ENCODE data around the gene DNAJC16. TPM values are rescaled to one million over a fixed set of nuclear protein-coding genes. Genes with fewer than 3 reads are reported as not detected.
"Not testable (repeated sequence)": the region's sequence is repeated elsewhere in the genome, so short reads cannot be mapped to it uniquely, and the experiment has no call there.

The DNAJC16 gene
- total and polyA plus RNA-seq, 4 experiments from 2014 or later = 5.1 to 31.0 (median 18.9) TPM

DNA sequence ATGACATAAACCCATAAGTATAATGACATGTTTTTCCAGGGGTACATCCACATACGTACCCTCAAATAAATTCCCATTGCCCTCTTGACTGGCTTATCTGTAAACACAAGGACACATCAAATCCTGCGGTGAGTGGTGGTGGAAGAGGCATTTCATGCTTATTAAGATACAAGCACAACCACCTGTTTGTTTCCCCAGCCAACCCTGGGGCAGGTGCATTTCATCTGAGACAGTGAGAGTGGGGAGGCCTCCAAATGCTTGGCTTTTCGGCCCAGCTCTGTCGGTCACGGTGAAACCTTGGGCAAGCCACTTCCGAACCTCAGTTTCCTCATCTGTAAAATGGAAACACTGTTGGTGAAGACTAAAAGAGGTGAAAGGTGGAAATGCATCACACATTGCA is 42.2 kb upstream of the DNAJC16 start:
- H3K4me1 ChIP-seq (ENCODE audit: insufficient read depth, low read length); H3K27ac ChIP-seq (ENCODE audit: low read depth, low read length); POLR2A ChIA-PET (ENCODE audit: partially characterized antibody); CTCF ChIA-PET (ENCODE audit: partially characterized antibody); intact Hi-C loops (cut with micrococcal nuclease); H3K4me3 ChIP-seq (ENCODE audit: low read length in 2 of 2); H3K27ac Mint-ChIP-seq; H3K27me3 Mint-ChIP-seq; H3K4me1 Mint-ChIP-seq; DNase-seq; H3K4me3 Mint-ChIP-seq; H3K9me3 Mint-ChIP-seq; H3K27me3 ChIP-seq (ENCODE audit: insufficient read depth, low read length); H3K9me3 ChIP-seq (ENCODE audit: control insufficient read depth in 1 of 2, low read length in 2 of 2); H3K36me3 ChIP-seq (ENCODE audit: insufficient read depth, low read length): not testable (repeated sequence)
- H3K36me3 Mint-ChIP-seq = peaks cover 11 to 26% of the 10 kb centered on the region in 2 donors

DNA sequence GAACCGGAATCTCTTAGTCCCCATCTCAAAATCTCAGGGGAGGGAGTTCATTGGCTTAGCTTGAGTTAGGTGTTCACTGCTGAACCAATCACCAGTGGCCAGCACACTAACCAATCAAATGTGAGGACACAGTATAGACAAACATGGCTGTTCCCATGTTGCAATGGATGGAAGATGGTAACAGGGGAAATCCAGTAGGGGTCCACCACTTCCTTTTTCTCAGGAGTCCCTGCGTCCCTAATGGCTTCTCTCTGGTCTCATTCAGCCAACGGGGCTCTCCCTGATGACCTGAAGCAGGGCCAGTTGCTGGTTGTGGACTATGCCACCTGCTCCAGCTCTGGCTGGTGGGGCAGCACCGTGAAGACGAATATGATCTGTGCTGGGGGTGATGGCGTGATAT is 41.0 kb upstream of the DNAJC16 start:
- no peak overlapping the region for H3K4me3 Mint-ChIP-seq
- CTCF ChIA-PET (ENCODE audit: partially characterized antibody) = no interaction called here
- peaks cover 14 to 33% of the 10 kb centered on the region in 2 donors for H3K36me3 Mint-ChIP-seq
- Histone ChIP-seq H3K9me3 (ENCODE audit: control insufficient read depth in 1 of 2, low read length in 2 of 2) (no peaks in the 10 kb centered on the region), H3K27ac (ENCODE audit: low read depth, low read length) (no peak overlapping the region), H3K4me3 (ENCODE audit: low read length in 2 of 2) (no peak overlapping the region), H3K36me3 (ENCODE audit: insufficient read depth, low read length) (no peaks in the 10 kb centered on the region), H3K4me1 (ENCODE audit: insufficient read depth, low read length) (no peaks in the 10 kb centered on the region), H3K27me3 (ENCODE audit: insufficient read depth, low read length) (no peaks in the 10 kb centered on the region)
- intact Hi-C loops (cut with micrococcal nuclease) = no loop called here
- DNase-seq = no peak
- peaks cover 0 to 2% (median 0%) of the 10 kb centered on the region in 8 donors for H3K9me3 Mint-ChIP-seq
- H3K4me1 Mint-ChIP-seq = no peaks in the 10 kb centered on the region
- POLR2A ChIA-PET (ENCODE audit: partially characterized antibody) = no interaction called here
- no peak overlapping the region for H3K27ac Mint-ChIP-seq
- H3K27me3 Mint-ChIP-seq = no peaks in the 10 kb centered on the region

DNA sequence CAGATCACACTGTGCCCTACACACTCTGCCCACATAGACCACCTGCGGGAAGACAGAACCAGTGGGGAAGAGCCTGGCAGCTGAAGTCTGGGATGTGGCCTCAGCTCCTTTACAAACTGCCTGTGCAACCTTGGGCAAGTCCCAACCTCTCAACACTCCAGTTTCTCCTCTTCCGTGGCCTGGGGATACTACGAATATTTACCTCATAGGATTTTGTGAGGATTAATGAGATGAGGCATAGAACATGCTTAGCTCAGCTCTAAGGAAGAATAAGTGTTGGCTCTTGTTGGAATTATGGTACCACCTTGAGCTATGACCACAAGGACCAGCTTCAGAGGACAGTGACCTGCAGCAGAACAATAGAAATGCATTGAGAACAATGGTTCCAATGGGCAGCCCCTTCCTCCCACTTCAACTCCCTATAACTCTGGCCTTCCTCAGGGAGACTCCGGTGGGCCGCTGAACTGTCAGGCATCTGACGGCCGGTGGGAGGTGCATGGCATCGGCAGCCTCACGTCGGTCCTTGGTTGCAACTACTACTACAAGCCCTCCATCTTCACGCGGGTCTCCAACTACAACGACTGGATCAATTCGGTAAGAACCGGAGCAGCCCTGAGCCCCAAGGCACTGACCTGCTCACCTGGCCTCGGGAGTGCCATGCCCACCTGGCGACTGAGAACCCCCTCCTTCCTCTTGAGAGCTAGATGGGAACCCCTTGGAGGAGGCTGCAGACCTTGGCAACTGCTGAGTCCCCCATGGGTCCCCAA is 39.6 kb upstream of the DNAJC16 start:
- POLR2A ChIA-PET (ENCODE audit: partially characterized antibody); H3K4me3 Mint-ChIP-seq; H3K9me3 ChIP-seq (ENCODE audit: control insufficient read depth in 1 of 2, low read length in 2 of 2); H3K27me3 ChIP-seq (ENCODE audit: insufficient read depth, low read length); H3K27ac ChIP-seq (ENCODE audit: low read depth, low read length); H3K4me1 Mint-ChIP-seq; H3K4me3 ChIP-seq (ENCODE audit: low read length in 2 of 2); H3K27me3 Mint-ChIP-seq; DNase-seq; intact Hi-C loops (cut with micrococcal nuclease); H3K36me3 ChIP-seq (ENCODE audit: insufficient read depth, low read length); H3K27ac Mint-ChIP-seq; H3K4me1 ChIP-seq (ENCODE audit: insufficient read depth, low read length); CTCF ChIA-PET (ENCODE audit: partially characterized antibody); H3K9me3 Mint-ChIP-seq: not testable (repeated sequence)
- peaks cover 18 to 42% of the 10 kb centered on the region in 2 donors for H3K36me3 Mint-ChIP-seq

DNA sequence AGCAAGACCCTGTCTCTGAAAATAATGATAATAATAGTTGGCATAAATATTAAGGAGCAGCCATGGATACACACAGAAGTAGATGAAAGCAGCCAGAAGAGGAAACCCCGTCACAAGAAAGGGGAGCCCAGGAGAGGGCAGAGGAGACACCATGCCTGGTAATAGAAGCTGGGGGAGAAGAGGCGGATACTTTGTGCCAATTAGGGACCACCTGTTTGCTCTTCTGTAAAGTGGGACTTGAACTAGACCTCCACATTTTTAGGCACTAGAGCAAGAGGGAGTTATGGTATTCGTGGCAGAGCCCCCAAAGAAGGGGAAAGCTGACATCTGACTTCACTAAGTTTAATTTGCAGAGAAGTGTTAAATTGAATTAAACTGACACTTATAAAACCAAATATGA is 38.3 kb upstream of the DNAJC16 start:
- Mint-ChIP-seq H3K4me1 (peaks cover 0 to 2% (median 0%) of the 10 kb centered on the region in 4 donors), H3K27ac (no peak overlapping the region), H3K4me3 (no peak overlapping the region), H3K36me3 (peaks cover 27 to 49% of the 10 kb centered on the region in 2 donors), H3K9me3 (peaks cover 0 to 2% (median 0%) of the 10 kb centered on the region in 8 donors), H3K27me3 (no peaks in the 10 kb centered on the region)
- Histone ChIP-seq H3K9me3 (ENCODE audit: control insufficient read depth in 1 of 2, low read length in 2 of 2) (no peaks in the 10 kb centered on the region), H3K27me3 (ENCODE audit: insufficient read depth, low read length) (no peaks in the 10 kb centered on the region), H3K4me3 (ENCODE audit: low read length in 2 of 2) (no peak overlapping the region), H3K27ac (ENCODE audit: low read depth, low read length) (no peak overlapping the region), H3K36me3 (ENCODE audit: insufficient read depth, low read length) (no peaks in the 10 kb centered on the region), H3K4me1 (ENCODE audit: insufficient read depth, low read length) (no peaks in the 10 kb centered on the region)
- intact Hi-C loops (cut with micrococcal nuclease) = no loop called here
- POLR2A ChIA-PET (ENCODE audit: partially characterized antibody) = no interaction called here
- CTCF ChIA-PET (ENCODE audit: partially characterized antibody) = no interaction called here
- DNase-seq = no peak

DNA sequence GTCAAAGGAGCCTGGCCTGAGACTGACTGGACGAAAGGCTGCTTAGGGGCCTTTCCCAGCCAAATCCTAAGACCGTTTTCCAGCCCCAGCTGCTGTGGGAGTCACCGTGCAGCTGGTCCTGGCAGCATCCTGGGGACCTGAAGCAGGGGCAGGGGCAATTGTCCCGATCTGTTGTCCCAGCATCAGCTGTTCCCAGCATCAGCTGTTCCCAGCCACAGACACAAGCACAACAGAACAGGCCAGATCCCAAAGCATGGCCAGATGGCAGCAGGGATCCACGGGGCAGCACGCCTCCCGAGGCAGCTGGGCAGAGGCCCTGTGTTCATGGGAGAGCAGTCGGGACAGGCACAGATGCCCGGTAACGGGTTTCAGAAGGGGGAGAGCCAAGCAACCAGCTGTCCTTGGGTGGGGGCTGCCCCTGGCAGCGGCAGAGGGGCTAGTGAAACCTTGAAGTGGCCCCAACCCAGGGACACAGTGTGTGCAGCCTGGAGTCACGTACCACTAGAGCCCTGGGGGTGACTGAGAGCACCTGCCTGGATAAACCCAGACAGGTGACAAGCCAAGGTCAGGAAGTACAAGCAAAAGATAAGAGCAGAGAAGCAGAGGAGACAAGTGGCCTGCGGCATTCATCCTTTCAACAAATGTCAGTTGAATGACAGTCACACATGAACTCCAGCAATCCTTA is 37.5 kb upstream of the DNAJC16 start:
- CTCF ChIA-PET (ENCODE audit: partially characterized antibody) = no interaction called here
- intact Hi-C loops (cut with micrococcal nuclease) = no loop called here
- H3K36me3 Mint-ChIP-seq = peaks cover 29 to 51% of the 10 kb centered on the region in 2 donors

DNA sequence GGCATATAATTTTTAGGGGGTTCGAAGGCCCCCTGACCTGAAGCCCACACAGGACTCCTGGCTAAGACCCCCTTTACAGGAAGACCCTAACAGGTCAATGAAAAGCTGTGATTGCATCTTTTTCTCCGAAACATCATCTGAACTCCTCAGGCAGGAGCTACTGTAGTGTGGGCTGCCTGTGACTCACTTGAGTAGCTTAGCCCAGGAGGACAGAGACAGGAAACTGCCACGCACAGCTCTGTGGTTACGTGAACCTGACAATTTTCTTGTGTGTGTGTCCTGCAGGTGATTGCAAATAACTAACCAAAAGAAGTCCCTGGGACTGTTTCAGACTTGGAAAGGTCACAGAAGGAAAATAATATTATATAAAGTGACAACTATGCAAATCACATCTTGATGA is 35.6 kb upstream of the DNAJC16 start:
- H3K4me1 Mint-ChIP-seq; H3K27ac ChIP-seq (ENCODE audit: low read depth, low read length); H3K4me1 ChIP-seq (ENCODE audit: insufficient read depth, low read length); H3K27ac Mint-ChIP-seq; DNase-seq; intact Hi-C loops (cut with micrococcal nuclease); H3K9me3 ChIP-seq (ENCODE audit: control insufficient read depth in 1 of 2, low read length in 2 of 2); H3K4me3 ChIP-seq (ENCODE audit: low read length in 2 of 2); H3K36me3 ChIP-seq (ENCODE audit: insufficient read depth, low read length); H3K4me3 Mint-ChIP-seq; CTCF ChIA-PET (ENCODE audit: partially characterized antibody); H3K27me3 Mint-ChIP-seq; POLR2A ChIA-PET (ENCODE audit: partially characterized antibody); H3K27me3 ChIP-seq (ENCODE audit: insufficient read depth, low read length); H3K9me3 Mint-ChIP-seq: not testable (repeated sequence)
- peaks cover 38 to 55% of the 10 kb centered on the region in 2 donors for H3K36me3 Mint-ChIP-seq

More for the DNA sequence above, 37.5 kb upstream of the DNAJC16 start:
- H3K27me3 ChIP-seq (ENCODE audit: insufficient read depth, low read length) = no peaks in the 10 kb centered on the region
- POLR2A ChIA-PET (ENCODE audit: partially characterized antibody) = no interaction called here
- Mint-ChIP-seq H3K27ac (no peak overlapping the region), H3K27me3 (no peaks in the 10 kb centered on the region), H3K4me1 (peaks cover 0 to 2% (median 0%) of the 10 kb centered on the region in 4 donors), H3K9me3 (peaks cover 0 to 2% (median 0%) of the 10 kb centered on the region in 8 donors), H3K4me3 (no peak overlapping the region)
- H3K36me3 ChIP-seq (ENCODE audit: insufficient read depth, low read length) = no peaks in the 10 kb centered on the region
- no peaks in the 10 kb centered on the region for H3K9me3 ChIP-seq (ENCODE audit: control insufficient read depth in 1 of 2, low read length in 2 of 2)
- no peak overlapping the region for H3K27ac ChIP-seq (ENCODE audit: low read depth, low read length)
- no peaks in the 10 kb centered on the region for H3K4me1 ChIP-seq (ENCODE audit: insufficient read depth, low read length)
- no peak overlapping the region for H3K4me3 ChIP-seq (ENCODE audit: low read length in 2 of 2)
- no peak for DNase-seq

DNA sequence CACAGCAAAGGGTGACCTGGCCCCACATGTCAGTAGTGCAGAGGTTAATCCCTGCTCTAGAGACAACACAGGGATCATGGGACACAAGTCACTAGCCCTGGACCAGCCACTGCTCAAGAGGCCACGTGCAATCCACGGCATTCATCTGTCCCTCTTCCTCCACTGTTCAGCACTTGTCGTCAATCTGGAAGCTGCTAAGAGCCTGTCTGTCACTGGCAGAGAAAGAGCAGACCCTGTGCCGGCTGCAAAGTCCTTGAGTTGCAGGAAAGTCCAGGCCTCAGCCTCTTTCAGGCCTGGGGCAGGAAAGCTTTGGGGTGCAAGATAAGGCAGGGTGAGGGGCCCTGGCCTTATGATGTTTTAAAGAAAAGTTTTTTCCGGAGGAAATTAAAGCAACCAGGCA is 34.1 kb upstream of the DNAJC16 start:
- H3K9me3 ChIP-seq (ENCODE audit: control insufficient read depth in 1 of 2, low read length in 2 of 2) = no peaks in the 10 kb centered on the region
- no peaks in the 10 kb centered on the region for H3K27me3 ChIP-seq (ENCODE audit: insufficient read depth, low read length)
- CTCF ChIA-PET (ENCODE audit: partially characterized antibody) = no interaction called here
- Mint-ChIP-seq H3K4me3 (no peak overlapping the region), H3K4me1 (peaks cover 0 to 2% (median 0%) of the 10 kb centered on the region in 4 donors), H3K36me3 (peaks cover 35 to 49% of the 10 kb centered on the region in 2 donors), H3K27me3 (no peaks in the 10 kb centered on the region), H3K9me3 (no peaks in the 10 kb centered on the region), H3K27ac (peak overlapping the region in 1 of 7 donors; percentile 3)
- peaks cover 5% of the 10 kb centered on the region for H3K36me3 ChIP-seq (ENCODE audit: insufficient read depth, low read length)
- H3K4me3 ChIP-seq (ENCODE audit: low read length in 2 of 2) = no peak overlapping the region
- no peak for DNase-seq
- POLR2A ChIA-PET (ENCODE audit: partially characterized antibody) = no interaction called here
- intact Hi-C loops (cut with micrococcal nuclease) = no loop called here
- no peak overlapping the region for H3K27ac ChIP-seq (ENCODE audit: low read depth, low read length)
- no peaks in the 10 kb centered on the region for H3K4me1 ChIP-seq (ENCODE audit: insufficient read depth, low read length)
